ENCODE results near the gene IKZF2.

Gene IKZF2

DNA sequence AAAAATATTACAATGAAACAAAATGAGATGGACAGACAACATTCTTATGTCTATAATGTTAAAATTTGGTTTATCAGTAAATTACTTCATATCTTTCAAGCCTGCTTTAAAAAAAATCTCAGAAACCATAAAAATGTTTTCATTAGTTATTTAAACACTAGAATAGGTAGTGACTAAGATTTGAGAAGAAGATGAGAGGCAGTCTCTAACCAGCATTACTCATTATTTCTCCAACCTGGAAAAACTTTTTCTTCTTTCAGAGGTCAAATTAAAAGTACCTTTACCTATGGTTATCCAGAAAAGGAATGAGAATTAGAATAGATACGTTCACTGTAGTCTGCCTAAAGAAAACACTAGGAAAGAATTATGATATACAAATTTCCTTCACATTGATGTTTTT is 50.3 kb downstream of the IKZF2 start:
- DNase-seq (ENCODE audit: low read depth), result no peak

DNA sequence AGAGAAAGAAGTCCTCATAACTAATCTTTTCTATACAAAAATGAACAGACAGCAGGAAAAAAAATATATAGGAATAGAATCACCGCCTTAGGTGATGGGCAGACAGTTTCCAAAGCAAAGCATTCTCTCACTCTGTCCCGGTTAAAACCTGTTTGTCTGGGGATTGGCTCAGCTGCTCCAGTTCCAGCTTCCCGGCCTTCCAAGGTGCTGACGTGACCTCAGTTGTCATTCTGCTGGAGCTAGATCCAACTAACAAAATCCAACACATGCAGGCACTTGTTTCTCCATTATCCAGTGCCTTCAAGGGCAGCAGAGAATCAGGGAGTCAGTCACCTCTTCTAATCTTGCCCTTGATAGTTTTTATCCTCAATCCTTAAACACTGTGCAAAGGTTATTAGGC is 52.8 kb downstream of the IKZF2 start:
- DNase-seq (ENCODE audit: low read depth), result no peak

DNA sequence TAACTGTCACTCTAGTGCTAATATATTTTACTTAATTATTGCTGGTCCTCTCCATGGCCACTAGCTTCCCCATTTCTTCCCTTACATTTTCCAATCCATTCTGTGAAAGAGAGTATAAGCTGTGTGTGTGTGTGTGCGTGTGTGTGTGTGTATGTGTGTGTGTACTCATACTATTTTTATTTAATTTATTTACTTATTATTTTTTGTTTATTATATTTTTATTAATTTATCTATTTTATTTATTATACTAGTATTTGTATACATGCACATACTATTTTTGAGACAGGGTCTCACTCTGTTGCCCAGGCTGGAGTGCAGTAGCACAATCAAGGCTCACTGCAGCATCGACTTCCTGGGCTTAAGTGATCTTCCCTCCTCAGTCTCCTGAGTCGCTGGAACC is 59.6 kb downstream of the IKZF2 start:
- no peak for DNase-seq (ENCODE audit: low read depth)

DNA sequence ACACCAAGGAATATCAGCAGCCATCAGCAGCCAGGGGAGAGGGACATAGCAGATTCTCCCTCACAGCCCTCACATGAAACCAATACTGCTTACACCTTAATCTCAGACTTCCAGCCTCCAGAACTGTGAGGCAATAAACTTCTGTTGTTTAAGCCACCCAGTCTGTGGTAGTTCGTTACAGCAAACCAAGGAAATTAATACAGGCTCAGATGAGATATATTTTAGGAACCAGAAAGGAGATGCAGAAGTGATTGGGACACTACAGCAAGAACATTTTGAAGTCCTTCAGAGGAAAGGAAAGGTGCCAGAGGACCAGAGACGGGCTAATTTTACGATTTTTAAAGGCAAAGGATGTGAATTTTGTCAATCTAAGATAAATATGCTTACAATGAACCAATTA is 60.6 kb downstream of the IKZF2 start:
- no peak for DNase-seq (ENCODE audit: low read depth)

DNA sequence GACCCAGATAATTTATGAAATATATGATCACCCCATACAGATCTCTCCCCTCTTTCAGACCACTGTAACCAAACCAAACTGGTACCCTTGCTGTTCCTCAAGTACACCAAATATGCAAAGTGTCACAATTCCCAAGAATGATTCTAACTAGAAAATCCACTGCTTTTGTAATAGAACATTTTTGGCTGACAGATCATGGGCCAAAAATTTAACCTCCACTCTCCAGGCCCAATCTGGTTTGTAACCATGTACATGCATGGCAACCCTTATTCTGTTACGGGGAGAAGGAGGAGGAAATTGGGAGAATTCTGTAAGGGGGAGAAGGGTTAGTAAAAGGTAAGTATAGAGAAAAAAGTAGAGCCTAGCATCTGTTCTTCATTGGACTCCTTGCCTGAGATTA is 62.0 kb downstream of the IKZF2 start:
- DNase-seq (ENCODE audit: low read depth), result no peak

DNA sequence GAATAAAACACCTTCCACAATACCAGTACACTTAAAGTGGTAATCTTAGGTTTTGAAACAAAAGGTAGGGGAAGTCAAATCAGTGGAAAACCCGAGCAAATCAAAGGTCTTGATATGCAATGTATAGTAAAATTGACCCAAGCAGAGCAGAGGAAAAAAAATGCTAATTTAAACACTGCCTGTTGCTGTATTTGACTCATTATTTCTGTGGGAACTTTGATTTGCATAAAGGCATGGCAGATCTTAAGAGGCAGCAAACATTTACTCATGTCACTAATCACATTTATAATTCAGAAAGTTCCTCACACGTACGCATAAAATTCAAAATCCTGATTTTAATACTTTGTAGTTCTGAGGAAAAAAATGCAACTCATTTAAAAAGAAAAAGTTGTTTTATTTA is 64.4 kb downstream of the IKZF2 start:
- no peak for DNase-seq (ENCODE audit: low read depth)

DNA sequence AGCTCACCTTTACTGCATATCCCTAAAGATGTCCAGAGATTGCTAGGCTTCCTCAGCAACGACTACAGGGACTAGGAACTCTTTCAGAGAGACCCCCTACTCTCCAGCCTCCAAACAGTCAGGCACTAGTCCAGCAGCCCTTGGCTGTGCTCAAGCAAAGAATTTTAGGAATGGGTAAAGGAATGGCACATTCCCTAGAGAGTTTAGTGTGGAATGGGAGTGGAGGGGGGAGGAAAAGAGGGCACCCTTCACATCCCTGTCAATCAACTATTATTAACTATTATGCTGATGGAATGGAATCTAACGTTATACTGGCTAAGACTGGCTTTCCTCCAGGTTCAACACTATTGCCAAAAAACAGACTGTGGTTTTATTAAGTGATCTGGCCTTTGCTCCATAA is 64.8 kb downstream of the IKZF2 start:
- no peak for DNase-seq (ENCODE audit: low read depth)

DNA sequence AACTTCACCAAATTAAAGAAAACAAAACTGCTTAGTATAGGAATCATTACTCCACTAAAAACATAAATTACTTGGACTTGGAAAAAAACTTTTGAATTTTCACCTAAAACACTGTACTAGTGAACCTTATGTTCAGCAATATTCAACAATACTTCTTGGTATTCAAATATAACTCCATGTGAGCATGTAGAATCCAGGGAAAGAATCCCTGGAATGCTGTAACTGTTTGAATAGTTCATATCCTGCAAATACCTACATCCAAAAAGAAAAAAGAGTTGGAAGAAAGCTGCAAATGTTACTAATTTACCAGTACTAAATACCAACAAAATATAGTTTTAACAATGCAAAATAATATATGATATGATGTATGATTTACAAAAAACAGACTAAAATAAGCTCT is 65.4 kb downstream of the IKZF2 start:
- no peak for DNase-seq (ENCODE audit: low read depth)

DNA sequence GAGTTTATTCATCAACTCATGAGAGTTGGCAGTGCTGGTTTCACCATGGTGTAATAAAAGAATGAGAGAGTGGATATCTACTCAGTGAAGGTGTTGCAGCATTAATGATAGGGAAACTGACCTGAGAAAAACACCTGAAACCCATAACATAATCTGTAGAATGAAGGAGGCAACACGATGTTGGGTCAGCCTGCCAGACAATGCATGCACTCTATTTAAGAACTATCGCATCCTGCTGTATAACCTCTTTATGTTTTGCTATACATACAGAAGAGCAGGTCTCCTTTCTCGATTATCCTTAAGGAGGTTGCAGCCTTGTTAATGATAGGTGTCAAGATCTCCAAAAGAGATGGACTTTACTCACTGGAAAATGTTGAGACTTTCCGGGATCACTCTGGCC is 65.9 kb downstream of the IKZF2 start:
- no peak for DNase-seq (ENCODE audit: low read depth)

DNA sequence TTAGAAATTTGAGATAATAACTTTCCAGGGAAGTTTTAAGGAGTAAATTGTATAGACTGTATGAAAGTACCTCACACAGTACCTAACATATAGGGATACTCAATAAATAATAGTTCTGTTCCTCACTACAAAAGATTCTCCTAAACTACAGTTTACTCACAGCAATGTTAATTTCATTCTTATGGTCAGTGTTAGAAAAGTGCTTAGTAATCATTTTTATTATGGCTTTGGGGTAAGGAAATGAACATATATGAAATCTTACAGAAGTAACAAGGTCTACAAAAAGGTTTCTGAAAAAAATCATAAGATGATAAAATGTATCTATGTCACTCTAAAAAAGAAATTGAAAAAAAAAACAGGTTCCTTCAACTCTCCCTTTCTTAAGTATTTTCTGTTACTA is 67.2 kb downstream of the IKZF2 start:
- no peak for DNase-seq (ENCODE audit: low read depth)

DNA sequence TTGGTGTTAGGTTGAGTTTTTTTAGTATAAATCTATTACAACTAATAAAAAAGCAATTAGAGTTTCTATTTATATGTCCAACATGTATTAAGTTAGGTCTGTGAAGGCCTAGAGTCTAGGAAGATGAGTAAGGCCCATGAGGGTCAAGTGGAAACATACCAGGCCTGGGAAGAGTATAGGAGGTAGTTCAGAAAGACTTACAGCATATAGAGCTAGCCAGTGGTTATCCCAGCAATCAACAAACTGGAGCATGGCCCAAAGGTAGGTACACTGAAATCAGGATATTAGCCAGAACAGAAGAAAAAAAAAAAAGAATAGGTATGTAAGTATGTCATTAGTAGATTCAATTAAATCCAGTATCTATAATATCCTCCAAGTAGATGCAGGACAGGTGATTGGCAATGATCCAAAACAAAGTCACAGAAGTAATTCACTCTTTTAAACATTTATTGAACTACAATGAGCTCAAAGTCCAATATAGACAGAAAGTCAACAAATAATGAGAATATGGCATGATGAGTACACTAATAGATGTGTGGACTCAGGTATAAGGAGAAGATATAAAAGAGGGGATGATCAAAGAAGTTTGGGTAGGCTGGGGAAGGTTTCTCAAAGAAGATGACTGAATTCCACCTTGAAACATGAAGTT is 70.3 kb downstream of the IKZF2 start:
- no peak for DNase-seq (ENCODE audit: low read depth)

DNA sequence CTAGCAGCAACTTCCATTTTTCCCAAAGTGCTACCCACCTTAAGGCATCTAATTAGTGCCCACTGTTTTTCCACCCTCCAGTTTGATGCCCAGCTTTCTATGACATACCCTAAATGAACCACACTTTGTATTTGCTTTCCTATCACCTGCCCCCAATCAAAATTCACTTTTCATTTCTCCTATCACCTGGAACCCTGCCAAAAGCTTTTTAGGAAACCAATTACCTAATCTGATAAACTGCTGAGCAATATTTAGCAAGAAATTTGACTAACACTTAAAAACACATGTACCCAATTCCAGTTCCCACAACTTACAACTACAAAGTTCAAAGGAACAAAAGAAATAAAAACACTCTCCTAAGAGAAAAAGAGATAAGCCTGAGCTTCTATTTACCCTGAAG is 71.7 kb downstream of the IKZF2 start:
- no peak for DNase-seq (ENCODE audit: low read depth)

DNA sequence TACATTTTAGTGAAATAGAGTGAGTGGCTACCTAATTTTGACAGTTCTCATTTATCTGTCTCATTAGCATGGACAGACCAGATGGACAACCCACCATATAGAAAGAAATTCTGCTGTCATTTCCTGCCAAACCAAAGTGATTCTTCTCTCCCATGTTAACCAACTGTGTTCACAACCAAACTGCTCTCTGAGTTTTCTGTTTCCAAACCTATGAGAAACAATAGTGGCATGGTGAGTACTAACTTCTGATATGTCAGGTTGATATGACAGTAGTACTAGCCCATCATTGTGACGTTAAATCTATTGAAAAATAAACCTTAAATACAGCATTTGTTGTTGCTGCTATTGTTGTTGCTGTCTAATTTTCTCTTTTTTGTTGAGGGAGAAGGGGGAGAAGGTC is 72.7 kb downstream of the IKZF2 start:
- DNase-seq (ENCODE audit: low read depth), result no peak

DNA sequence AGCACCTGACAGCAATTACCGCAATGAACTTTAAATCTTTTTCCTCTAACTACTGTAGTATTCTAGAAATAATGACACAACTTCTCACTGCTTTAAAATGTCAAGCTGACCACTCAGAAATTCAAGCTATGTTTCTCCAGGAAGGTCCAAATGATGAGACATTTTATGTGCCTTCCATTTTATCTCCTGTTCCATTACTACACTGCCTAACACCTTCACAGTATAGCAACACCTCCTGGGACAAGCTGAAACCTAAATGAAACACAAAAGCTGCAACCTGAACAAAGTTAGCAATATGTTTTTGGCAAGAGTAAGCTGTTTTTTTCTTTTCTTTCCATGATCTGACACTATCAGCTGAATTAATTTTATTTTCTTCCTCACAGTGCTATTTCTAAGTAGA is 81.9 kb downstream of the IKZF2 start:
- DNase-seq (ENCODE audit: low read depth), result no peak

DNA sequence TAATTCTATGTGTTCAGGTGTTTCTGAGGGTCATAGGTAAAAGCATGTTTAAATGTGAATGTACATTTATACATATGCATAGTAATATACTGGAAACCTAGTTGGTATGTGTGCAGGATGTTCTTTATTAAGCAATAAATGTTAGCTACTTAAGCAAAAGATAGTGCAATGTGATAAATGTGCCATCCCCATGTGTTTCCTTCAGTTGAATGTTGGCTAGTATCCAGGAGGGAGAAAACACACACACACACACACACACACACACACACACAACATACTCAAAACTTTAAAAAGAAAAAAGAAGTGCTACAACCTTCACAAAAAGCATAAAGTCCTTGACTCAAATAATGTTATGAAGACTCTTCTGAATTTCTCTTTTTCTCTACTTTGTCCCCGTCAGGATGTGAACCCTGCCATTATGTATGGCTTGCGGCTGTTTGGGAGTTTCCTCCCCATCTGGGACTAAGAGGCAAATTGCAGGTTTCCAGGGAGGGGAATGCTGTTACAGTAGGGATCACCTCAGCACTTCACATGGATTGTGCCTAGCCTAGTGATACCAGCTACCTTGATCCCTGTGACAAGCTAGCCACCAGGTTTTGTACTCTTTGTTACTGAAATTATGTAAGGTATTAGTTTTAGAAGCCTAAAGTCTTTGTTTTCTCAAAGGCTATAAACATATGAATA is 82.6 kb downstream of the IKZF2 start:
- DNase-seq (ENCODE audit: low read depth), result no peak

DNA sequence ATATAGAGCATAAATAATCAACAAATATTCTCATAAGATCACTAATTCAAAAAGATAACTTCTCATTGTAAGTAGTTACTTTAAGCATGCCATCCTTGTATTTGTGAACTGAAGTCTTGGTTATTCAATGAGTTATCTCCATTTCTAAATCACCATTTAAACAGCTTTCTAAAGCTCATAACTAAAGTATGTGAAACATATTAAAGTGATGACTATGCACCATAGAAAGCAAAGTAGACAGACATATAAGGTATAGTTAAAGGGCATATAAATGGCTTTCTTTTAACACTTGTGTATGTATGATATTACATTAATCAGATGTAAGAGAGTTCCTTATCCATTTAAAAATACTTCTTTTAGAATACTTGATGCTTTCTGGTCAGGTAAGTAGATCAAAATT is 83.5 kb downstream of the IKZF2 start:
- DNase-seq (ENCODE audit: low read depth), result no peak

DNA sequence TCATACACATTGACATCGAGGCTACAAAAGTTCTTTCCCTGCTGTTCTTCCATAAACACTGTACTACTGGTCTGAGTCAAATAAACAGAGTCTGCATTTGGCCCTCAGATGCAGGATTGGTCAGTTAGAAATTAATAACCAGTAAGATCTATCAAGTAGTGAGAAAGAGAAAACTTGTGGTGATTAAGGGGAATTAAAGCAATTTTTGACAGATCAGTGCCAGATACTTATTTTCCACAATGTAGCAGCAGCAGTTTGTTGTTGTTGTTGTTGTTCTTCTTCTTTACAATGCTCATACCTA is 85.0 kb downstream of the IKZF2 start:
- no peak for DNase-seq (ENCODE audit: low read depth)

DNA sequence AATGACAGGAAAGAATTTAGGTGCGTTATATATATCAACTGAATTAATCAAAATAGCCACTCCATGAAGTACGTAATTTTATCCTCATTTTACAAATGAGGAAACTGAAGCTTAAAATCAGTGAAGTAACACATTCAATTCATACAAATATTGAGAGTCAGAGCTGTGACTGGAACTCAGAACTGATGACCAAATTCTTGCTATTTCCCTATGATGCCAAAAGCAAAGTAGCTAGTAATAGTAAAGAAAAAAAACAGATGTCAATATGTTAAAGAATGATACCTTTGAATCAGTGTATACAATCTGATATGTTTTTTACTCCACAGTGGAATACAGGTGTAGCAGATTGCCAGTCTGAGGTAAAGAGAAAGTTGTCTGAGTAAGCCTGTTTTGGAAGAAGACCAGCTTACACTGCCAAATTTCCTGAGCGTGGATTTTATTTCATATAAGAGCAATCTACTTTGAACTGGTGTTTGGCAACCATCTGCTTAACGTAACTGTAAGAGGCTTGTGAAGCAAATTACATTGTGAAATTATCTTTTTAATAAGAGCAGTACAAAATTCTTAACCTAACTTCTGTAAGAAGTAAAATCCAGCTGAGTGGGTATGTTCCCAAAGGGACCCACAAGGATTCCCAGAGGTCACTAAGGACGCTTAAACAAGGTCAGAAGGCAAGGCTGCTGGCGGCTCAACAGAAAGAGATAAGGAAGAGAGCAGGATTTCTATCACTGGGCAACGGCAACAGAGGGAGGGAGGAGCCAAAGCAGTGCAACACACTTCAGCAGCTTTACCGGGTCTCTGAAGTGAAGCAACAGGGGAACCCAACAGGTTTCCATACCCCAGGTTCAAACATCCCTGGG is 85.6 kb downstream of the IKZF2 start:
- DNase-seq (ENCODE audit: low read depth), result peak; percentile 14

DNA sequence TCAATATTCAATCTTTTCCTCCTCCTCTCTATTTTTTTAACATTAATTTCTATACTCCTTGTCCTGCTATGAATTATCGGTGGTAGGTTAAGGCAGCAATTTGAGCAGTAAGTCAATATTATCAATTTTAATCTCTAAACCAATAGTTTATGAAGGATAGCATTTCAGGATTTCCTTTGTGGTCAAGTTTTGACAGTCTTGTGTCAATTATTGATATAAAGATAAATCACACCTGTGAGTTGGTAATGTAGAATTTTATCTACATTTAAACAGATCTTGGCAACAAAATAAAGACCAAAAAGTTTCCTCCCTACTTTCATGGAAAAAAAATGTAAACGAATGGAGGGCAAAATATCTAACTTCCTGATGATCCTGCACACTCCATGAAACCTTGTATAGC is 87.3 kb downstream of the IKZF2 start:
- DNase-seq (ENCODE audit: low read depth), result no peak

DNA sequence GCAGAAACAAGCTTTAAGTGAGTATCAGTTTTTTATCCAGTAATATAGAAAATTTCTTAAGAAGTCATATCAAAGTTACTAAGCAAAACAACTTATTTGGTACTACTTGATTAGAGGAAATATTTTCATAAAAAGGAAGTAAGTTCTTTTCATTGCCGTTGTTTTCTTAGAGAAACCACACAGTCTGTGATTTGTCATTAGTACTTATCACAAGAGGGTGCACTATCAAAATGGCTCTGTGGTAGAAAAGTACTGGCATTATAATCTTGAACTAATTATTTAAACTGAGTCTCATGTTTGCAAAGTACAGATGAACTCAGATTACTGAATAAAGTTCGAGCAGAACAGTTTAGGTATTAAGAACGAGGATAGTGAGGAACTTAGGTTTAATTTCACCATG is 93.4 kb downstream of the IKZF2 start:
- no peak for DNase-seq (ENCODE audit: low read depth)

DNA sequence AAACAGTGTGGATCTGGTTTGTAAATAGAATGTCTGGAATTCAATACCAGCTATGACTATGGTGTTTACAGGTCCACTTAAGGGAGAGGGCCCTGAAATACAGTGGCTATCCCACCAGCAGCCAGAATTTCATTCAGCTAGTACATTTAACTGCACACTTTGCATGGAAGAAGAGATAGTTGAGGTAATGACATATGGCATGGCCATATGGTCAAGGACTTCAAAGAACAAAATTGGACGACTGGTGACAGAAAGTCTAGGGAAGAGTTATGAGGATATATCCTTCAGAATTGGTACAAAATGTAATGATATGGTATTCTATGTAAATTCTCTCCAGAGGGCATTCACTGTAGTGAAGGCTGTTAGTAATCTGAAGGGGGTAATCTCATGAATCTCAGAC is 105.0 kb downstream of the IKZF2 start:
- DNase-seq (ENCODE audit: low read depth), result no peak

DNA sequence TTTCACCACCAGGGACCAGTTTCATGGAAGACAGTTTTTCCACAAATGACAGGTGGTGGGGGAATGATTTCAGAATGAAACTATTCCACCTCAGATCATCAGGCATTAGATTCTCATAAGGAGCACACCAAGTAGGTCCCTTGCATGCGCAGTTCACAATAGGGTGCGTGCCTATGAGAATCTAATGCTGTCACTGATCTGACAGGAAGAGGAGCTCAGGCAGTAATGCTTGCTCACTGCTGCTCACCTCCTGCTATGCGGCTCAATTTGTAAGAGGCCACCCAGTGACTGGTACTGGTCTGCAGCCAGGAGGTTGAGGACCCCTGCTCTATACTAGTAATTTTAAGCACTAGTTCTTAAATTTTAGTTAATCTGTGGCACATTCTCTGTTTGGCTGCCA is 107.8 kb downstream of the IKZF2 start:
- no peak for DNase-seq (ENCODE audit: low read depth)

DNA sequence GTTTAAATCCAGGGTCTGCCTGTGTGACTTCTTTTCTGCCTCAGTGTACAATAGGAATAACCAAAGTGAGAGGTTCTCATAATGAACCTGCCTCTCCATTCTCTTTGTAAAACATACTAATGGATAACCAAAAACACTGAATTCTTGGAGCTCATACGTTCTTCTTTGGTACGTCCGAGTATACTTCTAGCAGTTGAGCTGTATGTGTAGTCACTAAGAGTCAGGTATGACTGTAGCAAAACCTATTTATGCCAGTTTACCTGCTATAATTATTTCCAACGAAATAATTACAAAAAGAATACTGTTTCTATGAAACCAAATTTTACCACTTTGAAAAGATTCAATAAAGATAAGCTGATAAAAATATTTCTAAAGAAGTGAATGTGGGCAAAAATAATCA is 109.2 kb downstream of the IKZF2 start:
- no peak for DNase-seq (ENCODE audit: low read depth)

DNA sequence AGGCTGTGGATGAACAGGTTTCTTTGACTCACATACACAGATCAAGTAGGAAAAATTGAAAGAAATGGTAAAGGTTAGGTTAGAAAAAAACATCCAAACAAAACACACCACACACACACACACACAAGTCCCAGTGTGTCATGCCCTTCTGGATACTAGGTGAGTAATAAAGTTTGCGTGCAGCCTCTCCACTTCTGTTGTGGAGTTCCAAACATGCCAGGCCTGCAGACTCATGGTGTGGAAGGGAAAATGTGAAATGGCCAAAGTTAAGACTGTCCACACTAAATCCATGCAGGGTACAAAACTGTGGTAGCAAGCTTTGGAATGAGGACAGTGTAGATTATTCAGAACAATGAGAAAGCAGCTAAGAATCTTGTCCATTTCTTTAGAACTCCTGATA is 114.6 kb downstream of the IKZF2 start:
- no peak for DNase-seq (ENCODE audit: low read depth)
